ENCODE measurements around the gene ANTXR1.
A peak's percentile ranks its signal among the peaks of the same experiment; 100 is the strongest.

Gene ANTXR1

GRCh38 chr2:69013142-69013839, at the start of gene ANTXR1:
Gene ANTXR1, plus strand, starts transcription at chr2:69013179. Its CDS starts 321 bp downstream, at chr2:69013500.
- DNase-seq (ENCODE audit: low spot score): peak; percentile 80

- DNase-seq (ENCODE audit: low spot score): no peak
These were observed 48.7 kb upstream of the ANTXR1 start for GRCh38 chr2:68964282-68964681.

- DNase-seq (ENCODE audit: low spot score): no peak
These were observed 44.8 kb upstream of the ANTXR1 start for GRCh38 chr2:68968221-68968620.

GRCh38 chr2:68969736-68970490, 43.1 kb upstream of the ANTXR1 start:
- DNase-seq (ENCODE audit: low spot score): no peak

- DNase-seq (ENCODE audit: low spot score): no peak
These were observed 42.3 kb upstream of the ANTXR1 start for GRCh38 chr2:68970566-68971265.

GRCh38 chr2:68971591-68972231, 41.3 kb upstream of the ANTXR1 start:
- DNase-seq (ENCODE audit: low spot score): peak; percentile 57

GRCh38 chr2:68974251-68974650, 38.7 kb upstream of the ANTXR1 start, which contains the start of gene GKN1:
Gene GKN1, plus strand, starts transcription at chr2:68974636. Its CDS starts 42 bp downstream, at chr2:68974678.
- no peak for DNase-seq (ENCODE audit: low spot score)

GRCh38 chr2:68974946-68975665, 37.9 kb upstream of the ANTXR1 start:
- DNase-seq (ENCODE audit: low spot score): no peak

GRCh38 chr2:68975844-68976243, 37.1 kb upstream of the ANTXR1 start:
- DNase-seq (ENCODE audit: low spot score): no peak

GRCh38 chr2:68977453-68977852, 35.5 kb upstream of the ANTXR1 start:
- DNase-seq (ENCODE audit: low spot score): no peak

- DNase-seq (ENCODE audit: low spot score): no peak
These were observed 34.9 kb upstream of the ANTXR1 start for GRCh38 chr2:68978098-68978497.

- no peak for DNase-seq (ENCODE audit: low spot score)
These were observed 32.0 kb upstream of the ANTXR1 start for GRCh38 chr2:68980956-68981355.

- no peak for DNase-seq (ENCODE audit: low spot score)
These were observed 25.9 kb upstream of the ANTXR1 start for GRCh38 chr2:68987021-68987503.

GRCh38 chr2:68989035-68989434, 23.9 kb upstream of the ANTXR1 start:
- no peak for DNase-seq (ENCODE audit: low spot score)

GRCh38 chr2:68992341-68992740, 20.6 kb upstream of the ANTXR1 start:
- DNase-seq (ENCODE audit: low spot score): no peak

GRCh38 chr2:68992933-68993332, 20.0 kb upstream of the ANTXR1 start:
- no peak for DNase-seq (ENCODE audit: low spot score)

- no peak for DNase-seq (ENCODE audit: low spot score)
These were observed 19.3 kb upstream of the ANTXR1 start for GRCh38 chr2:68993660-68994059.

- DNase-seq (ENCODE audit: low spot score): peak; percentile 35
These were observed 18.1 kb upstream of the ANTXR1 start for GRCh38 chr2:68994864-68995263.

- no peak for DNase-seq (ENCODE audit: low spot score)
These were observed 17.1 kb upstream of the ANTXR1 start for GRCh38 chr2:68995916-68996315.

- no peak for DNase-seq (ENCODE audit: low spot score)
These were observed 15.6 kb upstream of the ANTXR1 start for GRCh38 chr2:68997401-68997800.

GRCh38 chr2:69001879-69002278, 11.1 kb upstream of the ANTXR1 start:
- no peak for DNase-seq (ENCODE audit: low spot score)
